ENCODE data around the gene ZBTB7C.

Gene ZBTB7C

DNA sequence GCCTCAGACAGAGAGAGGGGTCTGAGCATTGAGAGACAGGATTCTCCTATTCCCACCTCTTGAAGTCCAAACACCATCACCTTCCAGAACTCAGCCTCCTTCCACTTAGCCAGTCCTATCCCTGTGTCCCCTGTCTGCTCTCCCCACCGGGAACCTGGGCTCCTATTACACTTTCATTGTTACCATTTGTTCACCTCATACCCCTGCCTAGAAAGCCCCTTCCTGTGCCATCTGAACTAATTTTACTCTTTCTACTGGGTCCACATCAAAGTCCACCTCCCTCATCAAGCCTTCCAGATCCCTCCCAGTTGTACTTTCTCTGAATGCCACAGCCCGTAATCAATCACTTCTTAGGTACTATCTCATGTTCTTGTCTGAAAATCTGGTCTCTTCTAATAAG lies 220.6 kb downstream of the ZBTB7C start:
- no peak for DNase-seq (ENCODE audit: low read depth)

DNA sequence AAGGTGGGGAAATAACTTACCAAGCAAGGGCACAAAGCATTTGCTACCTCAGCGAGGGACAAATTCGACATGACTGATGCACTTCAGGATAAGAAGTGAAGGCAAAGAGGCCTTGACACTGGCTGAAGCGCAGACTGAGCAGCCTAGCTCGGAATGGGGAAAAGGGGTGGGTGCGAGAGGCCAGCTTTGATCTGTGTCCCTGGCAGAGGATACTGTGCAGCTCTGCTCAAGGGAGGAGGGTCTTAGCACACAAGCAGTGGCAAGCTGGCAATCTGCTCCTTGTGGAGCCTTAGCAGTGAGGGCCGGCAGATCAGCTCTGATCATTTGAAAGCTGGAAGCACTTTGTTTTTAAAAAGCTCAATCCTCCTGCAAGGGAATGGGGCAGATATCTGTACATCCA lies 222.3 kb downstream of the ZBTB7C start:
- no peak for DNase-seq (ENCODE audit: low read depth)

- DNase-seq (ENCODE audit: low read depth), result no peak
These were observed 222.9 kb downstream of the ZBTB7C start for GRCh38 chr18:48186131-48186766.

- DNase-seq (ENCODE audit: low read depth), result no peak
These were observed 225.1 kb downstream of the ZBTB7C start for GRCh38 chr18:48184118-48184517.

DNA sequence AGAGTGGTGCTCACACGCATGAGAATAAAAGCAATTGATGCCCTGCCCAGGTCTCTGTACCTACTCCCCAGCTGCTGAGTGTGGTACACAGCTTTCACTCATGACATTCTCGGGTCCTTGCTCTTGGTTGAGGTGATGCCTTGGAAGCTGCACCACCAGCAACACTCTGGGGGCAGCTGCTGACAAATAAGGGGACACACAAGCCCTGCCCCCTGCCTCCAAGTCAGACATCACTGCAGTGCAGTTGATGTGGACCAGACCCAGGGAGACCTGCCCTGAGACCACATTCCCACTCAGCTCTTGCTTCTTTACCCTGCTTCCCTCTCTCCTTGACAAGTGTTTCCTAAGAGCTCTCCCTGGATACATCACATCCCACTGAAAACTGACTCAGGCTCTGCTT lies 225.6 kb downstream of the ZBTB7C start:
- no peak for DNase-seq (ENCODE audit: low read depth)

DNA sequence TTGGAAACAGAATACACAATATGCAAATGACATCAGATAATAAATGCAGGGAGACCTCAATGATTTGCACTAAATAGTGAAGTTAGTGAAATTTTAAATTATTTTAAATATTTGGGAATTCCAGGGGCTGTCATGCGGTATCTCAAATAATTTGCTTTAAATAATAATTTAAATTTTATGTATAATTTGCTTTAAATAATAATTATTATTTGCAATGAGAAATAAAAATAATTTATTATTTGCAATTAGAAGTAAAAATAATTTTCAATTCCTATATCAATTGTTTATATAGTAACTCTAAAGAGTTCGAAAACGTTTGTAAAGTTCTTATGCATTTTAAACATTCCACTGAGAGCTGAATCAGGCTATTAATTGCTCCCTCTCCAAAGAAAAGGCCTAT lies 226.4 kb downstream of the ZBTB7C start:
- DNase-seq (ENCODE audit: low read depth), result no peak

- no peak for DNase-seq (ENCODE audit: low read depth)
These were observed 227.3 kb downstream of the ZBTB7C start for GRCh38 chr18:48181857-48182256.

DNA sequence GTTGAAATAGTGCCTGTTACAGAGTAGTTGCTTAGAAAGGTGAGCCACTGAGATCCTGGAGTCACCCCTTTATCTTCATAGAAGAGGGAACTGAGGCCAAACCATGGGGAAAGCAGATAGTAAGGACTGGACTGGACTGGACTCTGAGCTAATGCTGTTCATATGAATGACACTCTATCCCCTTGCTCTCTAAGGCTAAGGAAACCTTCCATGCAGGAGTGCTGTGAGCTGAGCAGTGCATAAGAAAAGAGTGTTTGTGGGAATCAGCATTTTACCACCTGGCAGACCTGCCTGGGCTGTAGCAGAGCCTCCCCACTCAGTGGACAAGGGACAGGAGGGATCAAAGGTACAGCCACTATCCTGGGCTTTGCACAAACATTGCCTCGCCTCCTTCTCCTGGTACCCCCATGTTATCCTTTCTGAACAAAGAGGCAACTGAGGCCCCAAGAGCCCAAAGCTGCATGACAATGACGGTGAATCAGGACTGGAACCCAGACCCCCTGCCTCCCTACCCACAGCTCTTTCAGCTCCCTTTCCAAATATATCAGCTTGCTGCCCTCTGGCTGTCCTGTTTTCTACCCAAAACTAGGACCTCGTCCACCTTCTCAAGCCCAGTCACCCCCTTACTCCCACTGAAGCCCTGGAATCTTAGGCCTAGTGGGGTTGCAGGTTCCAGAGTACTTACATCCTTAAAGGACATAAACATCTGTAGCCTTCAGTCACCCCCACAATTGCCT lies 227.9 kb downstream of the ZBTB7C start:
- no peak for DNase-seq (ENCODE audit: low read depth)

DNA sequence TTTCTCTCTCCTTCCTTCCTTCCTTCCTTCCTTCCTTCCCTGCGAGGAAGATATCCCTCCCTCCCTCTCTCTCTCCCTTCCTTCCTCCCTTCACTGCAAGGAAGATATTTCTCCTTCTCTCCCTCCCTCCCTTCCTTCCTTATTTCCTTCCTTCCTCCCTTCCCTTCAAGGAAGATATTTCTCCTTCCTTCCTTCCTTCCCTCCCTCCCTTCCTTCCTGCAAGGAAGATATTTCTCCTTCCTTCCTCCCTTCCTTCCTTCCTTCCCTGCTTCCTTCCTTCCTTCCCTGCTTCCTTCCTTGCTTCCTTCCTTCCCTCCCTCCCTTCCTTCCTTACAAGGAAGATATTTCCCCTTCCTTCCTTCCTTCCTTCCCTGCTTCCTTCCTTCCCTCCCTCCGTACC lies 229.5 kb downstream of the ZBTB7C start:
- DNase-seq (ENCODE audit: low read depth), result no peak

DNA sequence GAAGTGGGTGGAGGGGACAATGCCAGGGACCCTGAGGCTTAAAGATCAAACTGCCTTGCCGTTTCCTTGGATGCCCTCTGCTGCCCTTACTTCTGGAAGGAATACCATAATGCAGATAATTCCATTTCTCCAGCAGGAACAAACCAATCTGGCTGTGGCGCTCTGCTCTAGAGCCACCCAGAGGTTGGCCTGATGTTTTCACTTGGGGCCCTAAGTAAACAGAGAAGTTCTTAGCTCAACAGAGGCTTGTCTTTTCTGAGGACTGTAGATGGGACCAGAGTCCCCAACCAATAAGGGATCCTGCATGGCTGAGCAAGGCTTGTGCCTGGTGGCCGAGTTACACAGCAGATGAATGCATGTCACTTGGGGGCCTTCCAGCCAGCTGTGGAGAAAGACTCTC lies 230.2 kb downstream of the ZBTB7C start:
- no peak for DNase-seq (ENCODE audit: low read depth)

GRCh38 chr18:48176909-48177308 lies 232.3 kb downstream of the ZBTB7C start:
- no peak for DNase-seq (ENCODE audit: low read depth)

- no peak for DNase-seq (ENCODE audit: low read depth)
These were observed 235.6 kb downstream of the ZBTB7C start for GRCh38 chr18:48173557-48173956.

GRCh38 chr18:48172226-48173006 lies 236.8 kb downstream of the ZBTB7C start:
- DNase-seq (ENCODE audit: low read depth), result no peak

DNA sequence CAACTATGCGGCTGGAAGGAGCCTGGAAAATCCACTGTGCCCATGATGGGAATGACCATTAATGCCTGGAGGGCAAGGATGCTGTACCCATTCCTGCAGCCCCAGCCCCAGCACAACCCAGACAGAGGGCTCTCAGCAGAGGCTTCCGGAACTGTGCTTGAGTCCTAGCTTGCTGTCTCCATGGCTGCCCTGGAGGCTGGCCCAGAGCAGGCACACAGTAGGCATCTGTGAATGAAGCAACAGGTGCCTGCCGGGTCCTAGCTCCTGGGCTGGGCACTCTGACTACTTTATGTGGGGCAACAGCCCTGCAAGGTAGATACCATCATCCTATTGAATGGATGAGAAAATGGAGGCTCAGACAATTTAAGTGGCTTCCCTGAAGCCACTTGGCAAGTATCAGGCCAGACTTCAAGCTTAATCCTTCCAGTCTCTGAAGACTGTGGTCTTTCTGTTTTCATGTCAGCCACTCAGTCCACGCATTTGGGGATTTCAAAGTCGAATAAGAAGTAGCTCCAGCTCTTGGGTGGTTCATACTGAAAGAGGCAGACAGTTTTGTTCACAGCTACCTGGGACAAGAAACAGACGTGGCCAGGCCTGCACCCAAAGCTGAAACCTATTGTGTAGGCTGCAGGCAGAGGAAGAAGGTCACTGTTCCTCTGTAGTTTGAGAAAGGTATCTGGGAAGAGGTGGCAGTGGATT lies 237.5 kb downstream of the ZBTB7C start:
- DNase-seq (ENCODE audit: low read depth), result no peak

- DNase-seq (ENCODE audit: low read depth), result no peak
These were observed 238.5 kb downstream of the ZBTB7C start for GRCh38 chr18:48170651-48171050.

DNA sequence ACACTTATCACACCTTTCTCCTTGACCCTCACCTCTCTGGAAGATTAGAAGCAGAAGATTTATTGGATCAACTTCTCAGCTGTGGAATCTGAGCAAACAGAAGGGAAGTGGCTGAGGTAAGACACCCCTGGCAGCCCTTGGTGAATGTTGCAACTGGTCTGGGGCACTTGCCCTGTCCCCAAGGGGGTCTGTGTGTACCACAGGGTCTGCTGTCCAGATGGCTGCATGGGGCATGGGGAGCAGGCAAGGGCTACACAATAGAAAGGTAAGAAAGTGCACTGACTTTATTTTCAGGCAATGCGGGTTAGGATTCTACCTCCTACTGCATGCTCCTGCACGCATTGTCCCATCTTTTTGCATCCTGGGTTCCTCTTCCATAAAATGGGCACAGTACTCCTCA lies 240.3 kb downstream of the ZBTB7C start:
- no peak for DNase-seq (ENCODE audit: low read depth)

DNA sequence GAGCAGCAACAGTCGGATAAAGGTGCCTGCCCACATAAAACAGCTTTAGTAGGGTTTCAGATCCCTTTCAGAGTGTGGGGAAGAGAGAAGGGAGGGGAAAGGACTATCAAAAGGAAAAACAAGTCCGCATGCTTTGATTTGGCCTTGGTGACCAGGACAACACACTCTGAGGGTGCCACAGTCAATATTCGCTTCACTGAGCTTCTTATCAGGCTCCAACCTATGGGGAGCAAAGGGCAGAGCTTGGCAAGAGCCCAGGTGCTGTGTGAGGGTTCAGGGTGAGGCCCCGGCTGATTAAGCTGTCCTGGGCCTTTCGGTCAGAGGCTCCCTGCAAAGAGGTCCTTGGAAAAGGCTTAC lies 241.3 kb downstream of the ZBTB7C start:
- DNase-seq (ENCODE audit: low read depth), result no peak

- no peak for DNase-seq (ENCODE audit: low read depth)
These were observed 242.8 kb downstream of the ZBTB7C start for GRCh38 chr18:48166336-48166875.

DNA sequence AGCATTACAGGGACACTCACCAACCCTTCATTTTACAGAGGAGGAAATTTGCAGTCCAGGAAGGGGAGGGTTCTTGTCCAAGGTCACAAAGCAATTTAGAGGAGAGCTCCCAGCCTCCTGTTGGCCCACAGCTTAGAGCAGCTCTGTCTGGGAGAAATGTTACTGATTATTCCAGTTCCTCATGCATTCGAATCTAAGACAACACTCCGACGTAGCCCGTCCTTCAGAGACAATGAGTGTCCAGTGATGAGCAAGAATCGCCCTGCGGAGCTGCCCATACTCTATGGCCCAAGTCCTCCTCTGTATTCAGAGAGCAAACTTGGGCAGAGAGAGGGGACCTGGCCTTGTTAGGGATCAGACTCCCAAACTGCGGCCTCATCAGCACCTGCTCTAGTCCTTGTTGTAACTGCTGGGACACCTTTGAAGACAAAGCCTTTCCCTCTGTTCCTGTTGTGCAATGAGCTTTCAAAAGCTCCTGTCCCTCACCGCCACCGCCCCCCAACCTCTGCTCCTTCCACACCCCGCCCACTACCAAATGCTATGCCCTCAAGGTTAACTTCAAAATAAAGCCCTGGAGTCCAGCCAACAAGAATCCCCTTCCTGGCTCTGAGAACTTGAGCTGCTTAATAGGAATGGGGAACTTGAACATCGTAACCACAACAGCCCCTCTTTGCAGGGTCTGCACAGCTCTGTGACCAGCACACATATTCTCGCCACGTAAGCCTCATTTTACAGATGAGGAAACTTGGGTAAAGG lies 243.9 kb downstream of the ZBTB7C start:
- no peak for DNase-seq (ENCODE audit: low read depth)

- DNase-seq (ENCODE audit: low read depth), result no peak
These were observed 244.5 kb downstream of the ZBTB7C start for GRCh38 chr18:48164701-48165100.

GRCh38 chr18:48164116-48164515 lies 245.1 kb downstream of the ZBTB7C start:
- DNase-seq (ENCODE audit: low read depth), result no peak

GRCh38 chr18:48163738-48164115 lies 245.5 kb downstream of the ZBTB7C start:
- DNase-seq (ENCODE audit: low read depth), result no peak

Data from activated gamma-delta T cell treated with anti-CD3 and anti-CD28 coated beads, Interleukin-2, amount 50 U/mL, for 16 hours (primary cell).